ENCODE measurements around the gene LCOR. TPM values are rescaled to one million over a fixed set of nuclear protein-coding genes. Genes with fewer than 3 reads are reported as not detected.

The LCOR gene
- total RNA-seq, 2 donors from 2014 or later, result 36.9 to 43.3 TPM

DNA sequence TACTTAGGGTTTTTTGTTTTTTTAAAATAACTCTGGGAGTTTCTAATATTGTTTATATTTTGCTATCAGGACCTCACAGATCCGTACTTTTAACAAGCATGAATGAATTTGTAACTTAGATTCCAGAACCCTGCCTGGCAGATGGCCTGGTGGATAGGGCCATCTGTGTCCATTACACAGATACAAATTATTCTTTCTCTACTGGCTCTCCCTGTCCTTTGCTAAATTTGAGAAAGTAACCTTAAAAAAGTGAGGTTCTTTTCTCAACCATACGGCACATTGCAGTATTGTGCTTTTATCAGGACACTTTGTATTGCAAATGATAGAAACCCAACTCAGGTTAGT, 26.6 kb downstream of the LCOR start:
- Mint-ChIP-seq H3K4me3 (no peak overlapping the region), H3K27me3 (ENCODE audit: insufficient read depth) (no peaks in the 10 kb centered on the region), H3K36me3 (ENCODE audit: low read depth) (peaks cover 41% of the 10 kb centered on the region), H3K4me1 (peaks cover 11% of the 10 kb centered on the region), H3K27ac (no peak overlapping the region), H3K9me3 (no peaks in the 10 kb centered on the region)
- Histone ChIP-seq H3K4me1 (ENCODE audit: control insufficient read depth, insufficient read depth, low read length) (no peaks in the 10 kb centered on the region), H3K9me3 (ENCODE audit: control insufficient read depth, low read length) (no peaks in the 10 kb centered on the region), H3K27ac (ENCODE audit: low read depth, low read length) (no peak overlapping the region), H3K36me3 (ENCODE audit: control insufficient read depth, insufficient read depth, low read length) (peaks cover 36% of the 10 kb centered on the region), H3K4me3 (ENCODE audit: low read length) (no peak overlapping the region), H3K9ac (ENCODE audit: extremely low read depth, low read length, poor library complexity, severe bottlenecking) (no peak overlapping the region), H3K27me3 (ENCODE audit: control insufficient read depth, insufficient read depth, low read length, poor library complexity, severe bottlenecking) (no peaks in the 10 kb centered on the region)
- WGBS, 2 experiments (ENCODE audit: insufficient coverage in 1 of 2, insufficient read length in 1 of 2), result 96 to 100% methylated on average over 1 to 2 of the region's 2 CpGs
- TF ChIP-seq, protein P1, sequence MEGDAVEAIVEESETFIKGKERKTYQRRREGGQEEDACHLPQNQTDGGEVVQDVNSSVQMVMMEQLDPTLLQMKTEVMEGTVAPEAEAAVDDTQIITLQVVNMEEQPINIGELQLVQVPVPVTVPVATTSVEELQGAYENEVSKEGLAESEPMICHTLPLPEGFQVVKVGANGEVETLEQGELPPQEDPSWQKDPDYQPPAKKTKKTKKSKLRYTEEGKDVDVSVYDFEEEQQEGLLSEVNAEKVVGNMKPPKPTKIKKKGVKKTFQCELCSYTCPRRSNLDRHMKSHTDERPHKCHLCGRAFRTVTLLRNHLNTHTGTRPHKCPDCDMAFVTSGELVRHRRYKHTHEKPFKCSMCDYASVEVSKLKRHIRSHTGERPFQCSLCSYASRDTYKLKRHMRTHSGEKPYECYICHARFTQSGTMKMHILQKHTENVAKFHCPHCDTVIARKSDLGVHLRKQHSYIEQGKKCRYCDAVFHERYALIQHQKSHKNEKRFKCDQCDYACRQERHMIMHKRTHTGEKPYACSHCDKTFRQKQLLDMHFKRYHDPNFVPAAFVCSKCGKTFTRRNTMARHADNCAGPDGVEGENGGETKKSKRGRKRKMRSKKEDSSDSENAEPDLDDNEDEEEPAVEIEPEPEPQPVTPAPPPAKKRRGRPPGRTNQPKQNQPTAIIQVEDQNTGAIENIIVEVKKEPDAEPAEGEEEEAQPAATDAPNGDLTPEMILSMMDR (conservative IDR thresholded peaks at IDR 0.05), result no peak
- no peak for DNase-seq

DNA sequence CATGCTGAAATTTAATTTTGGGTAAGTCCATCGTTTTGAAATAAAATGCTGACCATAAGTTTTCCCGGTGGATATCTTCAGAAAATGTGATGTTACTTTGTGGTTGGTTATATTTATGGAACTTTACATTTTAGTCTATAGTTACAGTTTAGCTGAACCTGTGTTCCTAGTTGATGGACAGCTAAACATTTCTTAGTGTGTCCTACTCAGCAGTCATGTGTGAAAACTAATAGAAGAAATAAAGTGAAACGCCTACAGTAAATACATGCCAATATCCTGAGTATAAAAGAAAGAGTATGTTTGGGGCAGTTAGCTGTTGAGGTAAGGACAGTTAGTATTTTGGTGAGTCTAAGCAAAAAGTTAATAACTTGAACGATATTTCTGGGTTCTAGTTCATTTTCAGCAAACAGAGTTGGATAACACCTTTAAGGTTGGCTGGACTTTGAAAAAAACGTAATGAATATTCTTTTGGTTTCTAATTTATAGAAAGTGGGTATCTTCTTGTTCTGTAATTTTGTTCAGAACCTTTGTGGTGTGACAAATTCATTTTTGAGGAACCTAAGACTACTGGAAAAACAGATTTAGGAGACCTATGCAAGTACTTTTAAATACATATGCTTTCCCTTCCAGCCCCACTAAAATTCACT, 28.7 kb downstream of the LCOR start:
- H3K36me3 ChIP-seq (ENCODE audit: control insufficient read depth, insufficient read depth, low read length), result peaks cover 39% of the 10 kb centered on the region
- peaks cover 19% of the 10 kb centered on the region for H3K4me1 Mint-ChIP-seq
- H3K27me3 ChIP-seq (ENCODE audit: control insufficient read depth, insufficient read depth, low read length, poor library complexity, severe bottlenecking), result no peaks in the 10 kb centered on the region
- H3K27ac ChIP-seq (ENCODE audit: low read depth, low read length), result no peak overlapping the region
- no peaks in the 10 kb centered on the region for H3K4me1 ChIP-seq (ENCODE audit: control insufficient read depth, insufficient read depth, low read length)
- TF ChIP-seq, protein P1 (conservative IDR thresholded peaks at IDR 0.05), result no peak
- H3K4me3 ChIP-seq (ENCODE audit: low read length), result no peak overlapping the region
- no peak overlapping the region for H3K9ac ChIP-seq (ENCODE audit: extremely low read depth, low read length, poor library complexity, severe bottlenecking)
- WGBS, 2 experiments (ENCODE audit: insufficient coverage in 1 of 2, insufficient read length in 1 of 2), result 91 to 96% methylated on average over 5 of the region's 5 CpGs
- no peak overlapping the region for H3K27ac Mint-ChIP-seq
- H3K36me3 Mint-ChIP-seq (ENCODE audit: low read depth), result peaks cover 32% of the 10 kb centered on the region
- no peak for DNase-seq
- no peak overlapping the region for H3K4me3 Mint-ChIP-seq
- H3K27me3 Mint-ChIP-seq (ENCODE audit: insufficient read depth), result no peaks in the 10 kb centered on the region
- H3K9me3 Mint-ChIP-seq, result no peaks in the 10 kb centered on the region
- H3K9me3 ChIP-seq (ENCODE audit: control insufficient read depth, low read length), result no peaks in the 10 kb centered on the region

DNA sequence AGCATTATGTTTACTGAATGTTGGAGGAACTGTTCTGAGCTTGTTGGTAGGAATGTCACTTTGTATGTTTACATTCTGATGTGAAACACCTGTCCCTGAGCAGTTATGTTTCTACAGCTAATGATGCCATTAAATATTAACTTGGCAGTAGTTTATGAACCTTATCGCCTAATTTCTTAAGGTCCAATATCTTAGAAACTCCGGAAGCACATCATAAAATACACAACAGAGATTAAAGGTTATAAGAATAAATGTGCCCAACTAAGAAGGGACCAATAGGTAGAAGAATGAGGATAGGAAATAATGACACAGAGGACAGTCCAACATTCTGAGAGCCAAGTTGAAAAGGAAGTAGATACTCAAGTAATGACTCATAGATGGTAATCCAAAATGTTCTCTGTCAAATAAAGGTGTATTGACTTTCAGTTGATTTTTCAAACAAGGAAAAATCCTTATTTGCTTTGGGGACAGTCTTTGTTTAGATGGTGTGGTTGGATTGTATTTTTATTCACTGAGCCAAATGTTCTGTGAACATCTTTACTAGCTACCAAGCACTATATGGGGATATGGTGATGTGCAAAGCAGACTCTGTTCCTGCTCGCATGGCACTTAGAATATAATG, 31.9 kb downstream of the LCOR start:
- peak overlapping the region; percentile 87 for H3K27ac Mint-ChIP-seq
- H3K27me3 Mint-ChIP-seq (ENCODE audit: insufficient read depth), result no peaks in the 10 kb centered on the region

More for the DNA sequence above, 31.9 kb downstream of the LCOR start:
- Histone ChIP-seq H3K4me1 (ENCODE audit: control insufficient read depth, insufficient read depth, low read length) (no peaks in the 10 kb centered on the region), H3K27me3 (ENCODE audit: control insufficient read depth, insufficient read depth, low read length, poor library complexity, severe bottlenecking) (no peaks in the 10 kb centered on the region), H3K36me3 (ENCODE audit: control insufficient read depth, insufficient read depth, low read length) (peaks cover 34% of the 10 kb centered on the region), H3K9ac (ENCODE audit: extremely low read depth, low read length, poor library complexity, severe bottlenecking) (no peak overlapping the region), H3K4me3 (ENCODE audit: low read length) (no peak overlapping the region), H3K27ac (ENCODE audit: low read depth, low read length) (no peak overlapping the region), H3K9me3 (ENCODE audit: control insufficient read depth, low read length) (no peaks in the 10 kb centered on the region)
- Mint-ChIP-seq H3K36me3 (ENCODE audit: low read depth) (peaks cover 24% of the 10 kb centered on the region), H3K9me3 (no peaks in the 10 kb centered on the region), H3K4me3 (no peak overlapping the region), H3K4me1 (peaks cover 14% of the 10 kb centered on the region)
- DNase-seq, result no peak
- TF ChIP-seq, protein P1 (conservative IDR thresholded peaks at IDR 0.05), result no peak
- 97 to 100% methylated on average over 1 to 2 of the region's 3 CpGs for WGBS, 2 experiments (ENCODE audit: insufficient coverage in 1 of 2, insufficient read length in 1 of 2)

All from endodermal cell (in vitro differentiated cells).